Thyroid gland (tissue), 4 donors: Measurements from ENCODE around the gene RNASEH2A. TPM values are rescaled to one million over a fixed set of nuclear protein-coding genes. Genes with fewer than 3 reads are reported as not detected.
"Not testable (repeated sequence)": the region's sequence is repeated elsewhere in the genome, so short reads cannot be mapped to it uniquely, and the experiment has no call there.

Experiments used
- DNase-seq, 2 donors: peaks; one replicate each; pipeline ENCODE4 v3.0.0-alpha.2; 2019
- H3K27ac ChIP-seq, 3 donors: fragments of 200-600 bp; sonication (generic); 1 replicate in 2 of 3; 2 replicates in 1 of 3; pipeline ENCODE4 v1.5.1; 2016 to 2019; ENCODE audit warnings: mild to moderate bottlenecking in 1 of 3, moderate library complexity in 1 of 3
- H3K27me3 ChIP-seq: fragments of 200-600 bp; sonication (generic); one replicate; pipeline ENCODE4 v1.5.1; 2019
- H3K36me3 ChIP-seq, 2 donors: fragments of 200-600 bp; sonication (generic); one replicate each; pipeline ENCODE4 v1.5.1; 2016 to 2019
- H3K4me1 ChIP-seq, 2 donors: fragments of 200-600 bp; sonication (generic); one replicate each; pipeline ENCODE4 v1.5.1; 2017 to 2019
- H3K4me3 ChIP-seq, 3 donors: fragments of 200-600 bp; sonication (generic); replicated peaks in 1 of 3; 1 replicate in 2 of 3; 2 replicates in 1 of 3; pipeline ENCODE4 v1.5.1; 2016; ENCODE audit warnings: mild to moderate bottlenecking in 1 of 3
- H3K9me3 ChIP-seq: fragments of 200-600 bp; sonication (generic); one replicate; pipeline ENCODE4 v1.5.1; 2017
- POLR2A ChIP-seq, 2 donors: fragments of 450-650 bp; IDR thresholded peaks; one replicate each; pipeline ENCODE4 v1.6.1; 2017; ENCODE audit warnings: antibody characterized with exemption in 2 of 2, mild to moderate bottlenecking in 2 of 2, moderate library complexity in 1 of 2
- WGBS, 2 donors: methylation state at CpG; one replicate each; pipeline ENCODE4 v1.1.5; 2017; 5-methylcytosine and 5-hydroxymethylcytosine counted together
- intact Hi-C: fragments of 100-400 bp; cut with DNase I; formaldehyde crosslinking; loops from one replicate; pipeline ENCODE4 v1.15.1; 2023
- total RNA-seq, 4 donors: library from RNA; depleted of rRNA; stranded (reverse); fragments of >200 nt; gene quantifications; one replicate each; pipeline ENCODE4 v1.2.3, GENCODE V29; 2016
- TF ChIP-seq, protein P1 (sequence below), 6 experiments: fragments of 200-600 bp in 3 of 6; fragments of 450-650 bp in 3 of 6; sonication (generic) in 3 of 6; IDR thresholded peaks; one replicate each; pipeline ENCODE4 v1.5.1; 2016 to 2019; ENCODE audit warnings: antibody characterized with exemption in 6 of 6, mild to moderate bottlenecking in 2 of 6, inconsistent platforms in 1 of 6, moderate library complexity in 1 of 6

The RNASEH2A gene
- total RNA-seq, 4 donors from 2014 or later, result 1.5 to 11.8 (median 5.4) TPM

DNA sequence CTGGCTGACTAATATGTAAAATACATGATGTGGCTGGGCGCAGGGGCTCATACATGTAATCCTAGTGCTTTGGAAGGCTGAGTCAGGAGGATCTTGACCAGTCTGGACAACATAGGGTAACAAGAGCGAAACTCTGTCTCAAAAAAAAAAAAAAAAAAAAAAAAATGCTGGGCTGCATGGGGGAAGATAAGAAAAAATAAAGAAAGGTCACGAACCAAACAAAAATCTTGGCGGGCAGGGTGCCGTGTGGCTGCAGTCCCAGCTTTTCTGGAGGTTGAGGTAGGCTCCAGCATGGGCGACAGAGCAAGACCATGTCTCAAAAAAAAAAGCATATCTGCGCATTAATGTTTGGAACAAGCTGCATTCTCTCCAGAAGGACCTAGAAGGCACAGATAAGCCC lies 8.7 kb downstream of the RNASEH2A start:
- intact Hi-C loops, result no loop called here
- DNase-seq, result no peak
- Histone ChIP-seq H3K36me3 (no peaks in the 10 kb centered on the region), H3K27ac (no peak overlapping the region), H3K4me3 (no peak overlapping the region), H3K9me3 (no peaks in the 10 kb centered on the region), H3K4me1 (no peaks in the 10 kb centered on the region), H3K27me3 (no peaks in the 10 kb centered on the region)
- TF ChIP-seq, protein P1, sequence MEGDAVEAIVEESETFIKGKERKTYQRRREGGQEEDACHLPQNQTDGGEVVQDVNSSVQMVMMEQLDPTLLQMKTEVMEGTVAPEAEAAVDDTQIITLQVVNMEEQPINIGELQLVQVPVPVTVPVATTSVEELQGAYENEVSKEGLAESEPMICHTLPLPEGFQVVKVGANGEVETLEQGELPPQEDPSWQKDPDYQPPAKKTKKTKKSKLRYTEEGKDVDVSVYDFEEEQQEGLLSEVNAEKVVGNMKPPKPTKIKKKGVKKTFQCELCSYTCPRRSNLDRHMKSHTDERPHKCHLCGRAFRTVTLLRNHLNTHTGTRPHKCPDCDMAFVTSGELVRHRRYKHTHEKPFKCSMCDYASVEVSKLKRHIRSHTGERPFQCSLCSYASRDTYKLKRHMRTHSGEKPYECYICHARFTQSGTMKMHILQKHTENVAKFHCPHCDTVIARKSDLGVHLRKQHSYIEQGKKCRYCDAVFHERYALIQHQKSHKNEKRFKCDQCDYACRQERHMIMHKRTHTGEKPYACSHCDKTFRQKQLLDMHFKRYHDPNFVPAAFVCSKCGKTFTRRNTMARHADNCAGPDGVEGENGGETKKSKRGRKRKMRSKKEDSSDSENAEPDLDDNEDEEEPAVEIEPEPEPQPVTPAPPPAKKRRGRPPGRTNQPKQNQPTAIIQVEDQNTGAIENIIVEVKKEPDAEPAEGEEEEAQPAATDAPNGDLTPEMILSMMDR (IDR thresholded peaks at IDR 0.05), result no peak
- WGBS, 2 donors, result 84 to 91% methylated on average over 7 of the region's 7 CpGs

DNA sequence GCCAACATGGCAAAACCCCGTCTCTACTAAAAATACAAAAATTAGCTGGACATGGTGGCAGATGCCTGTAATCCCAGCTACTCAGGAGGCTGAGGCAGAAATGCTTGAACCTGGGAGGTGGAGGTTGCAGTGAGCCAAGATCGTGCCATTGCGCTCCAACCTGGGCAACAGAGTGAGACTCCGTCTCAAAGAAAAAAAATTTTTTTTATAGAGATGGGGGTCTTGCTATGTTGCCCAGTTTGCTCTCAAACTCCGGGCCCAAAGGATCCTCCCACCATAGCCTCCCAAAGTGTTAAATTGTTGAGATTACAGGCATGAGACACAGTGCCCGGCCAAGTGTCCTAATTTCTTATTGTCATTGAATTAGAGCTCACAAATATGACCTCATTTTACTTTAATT lies 10.8 kb downstream of the RNASEH2A start:
- WGBS, 2 donors, result 94 to 95% methylated on average over 6 of the region's 6 CpGs
- H3K4me3 ChIP-seq, H3K27me3 ChIP-seq, intact Hi-C loops, H3K27ac ChIP-seq, DNase-seq, H3K4me1 ChIP-seq, H3K9me3 ChIP-seq, H3K36me3 ChIP-seq: not testable (repeated sequence)

DNA sequence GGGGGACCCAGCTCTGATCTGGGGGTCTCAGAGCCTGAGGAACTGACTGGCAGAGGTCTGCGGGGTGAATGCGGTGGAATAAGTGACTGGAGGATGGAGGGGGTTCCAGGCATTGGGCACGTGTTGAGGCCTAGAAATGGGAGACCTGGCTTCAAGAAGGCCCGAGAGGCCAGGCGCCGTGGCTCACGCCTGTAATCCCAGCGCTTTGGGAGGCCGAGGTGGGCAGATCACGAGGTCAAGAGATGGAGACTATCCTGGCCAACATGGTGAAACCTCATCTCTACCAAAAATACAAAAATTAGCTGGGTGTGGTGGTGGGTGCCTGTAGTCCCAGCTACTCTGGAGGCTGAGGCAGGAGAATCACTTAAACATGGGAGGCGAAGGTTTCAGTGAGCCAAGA lies 11.4 kb downstream of the RNASEH2A start:
- DNase-seq, H3K36me3 ChIP-seq, H3K9me3 ChIP-seq, H3K4me1 ChIP-seq, H3K4me3 ChIP-seq, intact Hi-C loops, H3K27me3 ChIP-seq, H3K27ac ChIP-seq: not testable (repeated sequence)
- WGBS, 2 donors, result 94 to 97% methylated on average over 11 of the region's 11 CpGs

DNA sequence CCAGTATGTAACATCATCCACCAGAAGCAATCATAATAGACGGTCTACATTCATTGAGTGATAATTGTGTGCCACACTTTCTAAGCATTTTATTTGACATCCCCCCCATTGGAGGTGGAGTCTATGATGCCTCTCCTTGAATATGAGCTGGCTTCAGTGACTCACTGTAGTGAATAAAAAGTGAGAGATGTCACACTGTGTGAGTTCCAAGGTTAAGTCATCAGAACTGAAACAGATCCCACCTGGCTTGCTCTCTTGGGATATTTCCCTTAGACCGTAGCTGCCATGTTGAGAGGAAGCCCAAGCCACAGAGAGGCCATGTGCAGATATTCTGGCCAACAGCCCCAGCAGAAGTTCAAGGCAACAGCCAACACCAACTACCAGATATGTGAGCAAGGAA lies 15.4 kb downstream of the RNASEH2A start:
- WGBS, 2 donors, result 90 to 94% methylated on average over 2 of the region's 2 CpGs
- Histone ChIP-seq H3K27ac (no peak overlapping the region), H3K9me3 (no peaks in the 10 kb centered on the region), H3K4me1 (no peaks in the 10 kb centered on the region), H3K27me3 (peaks cover 7% of the 10 kb centered on the region), H3K4me3 (no peak overlapping the region), H3K36me3 (no peaks in the 10 kb centered on the region)
- no peak for DNase-seq
- TF ChIP-seq POLR2A (IDR thresholded peaks at IDR 0.05), result no peak
- TF ChIP-seq, protein P1 (IDR thresholded peaks at IDR 0.05), result no peak
- intact Hi-C loops, result no loop called here

DNA sequence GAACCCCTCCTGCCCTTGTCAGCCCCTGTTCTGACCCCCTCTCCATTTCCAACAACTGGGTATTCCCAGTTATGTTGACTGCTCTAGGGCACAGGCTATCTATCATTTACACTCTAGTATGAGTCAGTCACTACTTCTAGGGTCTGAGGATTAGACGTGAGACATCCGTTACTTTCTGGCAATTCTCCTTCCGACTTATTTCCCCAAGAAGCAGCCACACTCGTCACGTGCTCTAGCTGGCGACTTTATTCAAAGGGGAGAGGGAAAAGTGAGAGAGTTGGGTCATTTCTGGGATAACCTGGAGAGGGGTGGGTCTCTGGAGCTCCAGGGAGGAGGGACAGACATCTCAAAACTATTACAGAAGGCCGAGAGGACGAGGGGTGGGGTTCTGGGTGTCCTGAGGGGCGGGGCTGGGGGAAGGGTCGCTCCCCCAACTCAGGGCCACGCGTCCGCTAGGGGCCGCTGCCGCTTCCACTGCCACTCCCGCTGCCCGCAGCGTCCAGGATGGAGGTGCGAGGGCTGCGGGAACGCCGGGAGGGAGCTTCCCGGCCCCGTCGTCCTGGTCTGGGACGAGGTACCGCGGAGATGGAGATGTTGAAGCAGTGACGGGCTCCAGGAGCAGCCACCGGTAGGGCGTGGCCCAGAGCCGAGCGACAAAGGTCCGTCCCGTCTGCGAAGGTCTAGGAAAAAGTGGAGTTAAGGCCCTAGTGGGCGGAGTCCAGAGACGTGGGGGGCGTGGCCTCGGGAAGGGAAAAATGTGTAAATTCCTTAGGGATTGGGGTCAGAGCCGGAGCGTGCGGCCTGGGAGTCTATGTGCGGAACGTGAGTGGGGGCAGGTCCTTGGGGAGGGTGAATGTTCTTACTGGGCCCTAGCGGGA lies 19.1 kb downstream of the RNASEH2A start:
- 8 to 13% methylated on average over 26 to 46 of the region's 46 CpGs for WGBS, 2 donors
- peak in 1 of 2 donors; percentile 11 for DNase-seq
- no peaks in the 10 kb centered on the region for H3K36me3 ChIP-seq
- H3K9me3 ChIP-seq, result no peaks in the 10 kb centered on the region
- intact Hi-C loops, result no loop called here
- peaks cover 12% of the 10 kb centered on the region for H3K27me3 ChIP-seq
- H3K4me3 ChIP-seq, result no peak overlapping the region
- no peaks in the 10 kb centered on the region for H3K4me1 ChIP-seq
- TF ChIP-seq, protein P1 (IDR thresholded peaks at IDR 0.05), result peak in 1 of 6 experiments; percentile 36
- TF ChIP-seq POLR2A (IDR thresholded peaks at IDR 0.05), result no peak
- H3K27ac ChIP-seq, result no peak overlapping the region

DNA sequence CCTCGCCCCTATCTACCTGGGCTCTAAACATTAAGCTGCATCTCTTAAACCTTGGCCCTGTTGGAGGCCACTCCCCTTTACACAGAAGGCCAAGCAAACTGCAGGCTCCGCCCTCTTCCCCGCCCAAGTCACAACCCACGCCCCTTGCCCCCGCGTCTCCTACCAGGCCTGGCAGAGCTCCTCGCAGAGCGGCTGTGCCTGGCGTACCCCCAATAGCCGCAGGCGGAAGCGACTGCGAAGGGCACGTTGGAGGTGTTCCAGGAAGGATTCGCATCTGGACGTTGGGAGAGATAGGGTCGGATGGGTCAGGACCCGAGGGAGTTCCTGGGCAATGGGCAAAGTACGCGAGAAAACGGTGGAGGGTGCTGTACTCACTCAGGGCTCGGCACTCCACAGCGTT lies 22.1 kb downstream of the RNASEH2A start:
- peaks cover 25% of the 10 kb centered on the region for H3K27me3 ChIP-seq
- peak in 1 of 2 donors; percentile 16 for DNase-seq
- no peaks in the 10 kb centered on the region for H3K36me3 ChIP-seq
- no peak for TF ChIP-seq POLR2A (IDR thresholded peaks at IDR 0.05)
- TF ChIP-seq, protein P1 (IDR thresholded peaks at IDR 0.05), result no peak
- WGBS, 2 donors, result 6 to 9% methylated on average over 18 to 23 of the region's 23 CpGs
- no peaks in the 10 kb centered on the region for H3K9me3 ChIP-seq
- no peak overlapping the region for H3K27ac ChIP-seq
- peaks cover 0 to 10% of the 10 kb centered on the region in 2 donors for H3K4me1 ChIP-seq
- intact Hi-C loops, result no loop called here
- no peak overlapping the region for H3K4me3 ChIP-seq
